ENCODE data around the gene SLC25A42.
"Not testable (repeated sequence)": the region's sequence is repeated elsewhere in the genome, so short reads cannot be mapped to it uniquely, and the experiment has no call there.

The SLC25A42 gene

GRCh38 chr19:19148504-19148903 lies 84.7 kb downstream of the SLC25A42 start:
- H3K4me1 ChIP-seq; H3K9me3 ChIP-seq; DNase-seq (ENCODE audit: low spot score in 2 of 2); H3K4me3 ChIP-seq; in situ Hi-C loops (cut with MboI; ENCODE audit: low sequenced_read_pairs); H3K27me3 ChIP-seq (ENCODE audit: low read depth); H3K36me3 ChIP-seq (replicated peaks): not testable (repeated sequence)

GRCh38 chr19:19149435-19149834 lies 85.6 kb downstream of the SLC25A42 start:
- Histone ChIP-seq H3K4me3 (no peak overlapping the region), H3K36me3 (replicated peaks) (no peaks in the 10 kb centered on the region), H3K4me1 (no peaks in the 10 kb centered on the region), H3K27me3 (ENCODE audit: low read depth) (no peaks in the 10 kb centered on the region), H3K9me3 (no peaks in the 10 kb centered on the region)
- DNase-seq (ENCODE audit: low spot score in 2 of 2): no peak
- in situ Hi-C loops (cut with MboI; ENCODE audit: low sequenced_read_pairs): no loop called here

- no peak for DNase-seq (ENCODE audit: low spot score in 2 of 2)
- no peaks in the 10 kb centered on the region for H3K9me3 ChIP-seq
- no peaks in the 10 kb centered on the region for H3K4me1 ChIP-seq
- no peaks in the 10 kb centered on the region for H3K36me3 ChIP-seq (replicated peaks)
- no peaks in the 10 kb centered on the region for H3K27me3 ChIP-seq (ENCODE audit: low read depth)
- in situ Hi-C loops (cut with MboI; ENCODE audit: low sequenced_read_pairs): no loop called here
- no peak overlapping the region for H3K4me3 ChIP-seq
These were observed 87.6 kb downstream of the SLC25A42 start for GRCh38 chr19:19151418-19151817.

- no peaks in the 10 kb centered on the region for H3K9me3 ChIP-seq
- DNase-seq (ENCODE audit: low spot score in 2 of 2): no peak
- H3K4me3 ChIP-seq: no peak overlapping the region
- in situ Hi-C loops (cut with MboI; ENCODE audit: low sequenced_read_pairs): no loop called here
- no peaks in the 10 kb centered on the region for H3K36me3 ChIP-seq (replicated peaks)
- H3K4me1 ChIP-seq: no peaks in the 10 kb centered on the region
- H3K27me3 ChIP-seq (ENCODE audit: low read depth): no peaks in the 10 kb centered on the region
These were observed 89.0 kb downstream of the SLC25A42 start for GRCh38 chr19:19152668-19153384.

- H3K36me3 ChIP-seq (replicated peaks): no peaks in the 10 kb centered on the region
- DNase-seq (ENCODE audit: low spot score in 2 of 2): no peak
- no peaks in the 10 kb centered on the region for H3K27me3 ChIP-seq (ENCODE audit: low read depth)
- no peaks in the 10 kb centered on the region for H3K9me3 ChIP-seq
- H3K4me3 ChIP-seq: no peak overlapping the region
- in situ Hi-C loops (cut with MboI; ENCODE audit: low sequenced_read_pairs): no loop called here
- H3K4me1 ChIP-seq: no peaks in the 10 kb centered on the region
These were observed 91.1 kb downstream of the SLC25A42 start for GRCh38 chr19:19154768-19155494.

GRCh38 chr19:19155495-19156219 lies 91.9 kb downstream of the SLC25A42 start:
- in situ Hi-C loops (cut with MboI; ENCODE audit: low sequenced_read_pairs): no loop called here
- H3K9me3 ChIP-seq: no peaks in the 10 kb centered on the region
- no peaks in the 10 kb centered on the region for H3K27me3 ChIP-seq (ENCODE audit: low read depth)
- DNase-seq (ENCODE audit: low spot score in 2 of 2): no peak
- no peaks in the 10 kb centered on the region for H3K36me3 ChIP-seq (replicated peaks)
- H3K4me1 ChIP-seq: no peaks in the 10 kb centered on the region
- H3K4me3 ChIP-seq: no peak overlapping the region

GRCh38 chr19:19157808-19158207 lies 94.0 kb downstream of the SLC25A42 start:
- H3K4me3 ChIP-seq: no peak overlapping the region
- no peak for DNase-seq (ENCODE audit: low spot score in 2 of 2)
- no peaks in the 10 kb centered on the region for H3K36me3 ChIP-seq (replicated peaks)
- in situ Hi-C loops (cut with MboI; ENCODE audit: low sequenced_read_pairs): no loop called here
- no peaks in the 10 kb centered on the region for H3K4me1 ChIP-seq
- no peaks in the 10 kb centered on the region for H3K27me3 ChIP-seq (ENCODE audit: low read depth)
- H3K9me3 ChIP-seq: no peaks in the 10 kb centered on the region

GRCh38 chr19:19159534-19159933 lies 95.7 kb downstream of the SLC25A42 start:
- Histone ChIP-seq H3K4me3 (no peak overlapping the region), H3K27me3 (ENCODE audit: low read depth) (no peaks in the 10 kb centered on the region), H3K4me1 (no peaks in the 10 kb centered on the region), H3K36me3 (replicated peaks) (no peaks in the 10 kb centered on the region), H3K9me3 (no peaks in the 10 kb centered on the region)
- in situ Hi-C loops (cut with MboI; ENCODE audit: low sequenced_read_pairs): no loop called here
- no peak for DNase-seq (ENCODE audit: low spot score in 2 of 2)

- H3K36me3 ChIP-seq (replicated peaks): no peaks in the 10 kb centered on the region
These were observed 96.8 kb downstream of the SLC25A42 start for GRCh38 chr19:19160461-19161035.

GRCh38 chr19:19162495-19162894 lies 98.7 kb downstream of the SLC25A42 start:
- Histone ChIP-seq H3K36me3 (replicated peaks) (no peaks in the 10 kb centered on the region), H3K9me3 (no peaks in the 10 kb centered on the region), H3K4me3 (no peak overlapping the region), H3K4me1 (no peaks in the 10 kb centered on the region), H3K27me3 (ENCODE audit: low read depth) (no peaks in the 10 kb centered on the region)
- no peak for DNase-seq (ENCODE audit: low spot score in 2 of 2)
- in situ Hi-C loops (cut with MboI; ENCODE audit: low sequenced_read_pairs): no loop called here

More at GRCh38 chr19:19160461-19161035, 96.8 kb downstream of the SLC25A42 start:
- DNase-seq (ENCODE audit: low spot score in 2 of 2): no peak
- no peaks in the 10 kb centered on the region for H3K27me3 ChIP-seq (ENCODE audit: low read depth)
- in situ Hi-C loops (cut with MboI; ENCODE audit: low sequenced_read_pairs): no loop called here
- no peak overlapping the region for H3K4me3 ChIP-seq
- H3K4me1 ChIP-seq: no peaks in the 10 kb centered on the region
- H3K9me3 ChIP-seq: no peaks in the 10 kb centered on the region

All from HAP-1 (cell line).